Mononuclear cell (primary cell): Measurements from ENCODE around the gene GALNS. TPM values are rescaled to one million over a fixed set of nuclear protein-coding genes. Genes with fewer than 3 reads are reported as not detected.

Experiments used
- H3K27me3 ChIP-seq: 2 replicates; pipeline ENCODE4 v1.6.0; 2011; ENCODE audit warnings: low read length, control low read depth; ENCODE audit not compliant: insufficient read depth
- H3K4me1 ChIP-seq: 2 replicates; pipeline ENCODE4 v1.5.1; 2011; ENCODE audit warnings: mild to moderate bottlenecking, low read length, control low read depth; ENCODE audit not compliant: insufficient read depth
- H3K4me3 ChIP-seq: 2 replicates; pipeline ENCODE4 v1.5.1; 2011; ENCODE audit warnings: mild to moderate bottlenecking, low read length, moderate library complexity
- H3K9me3 ChIP-seq: 2 replicates; pipeline ENCODE4 v1.5.1; 2011; ENCODE audit warnings: low read depth, mild to moderate bottlenecking, control low read depth, low read length
- total RNA-seq: library from RNA; depleted of rRNA; stranded (reverse); fragments of >200 nt; gene quantifications from one replicate; pipeline ENCODE4 v1.2.3, GENCODE V29; 2012

Gene GALNS
- total RNA-seq, 1 donor = 21.6 TPM

DNA sequence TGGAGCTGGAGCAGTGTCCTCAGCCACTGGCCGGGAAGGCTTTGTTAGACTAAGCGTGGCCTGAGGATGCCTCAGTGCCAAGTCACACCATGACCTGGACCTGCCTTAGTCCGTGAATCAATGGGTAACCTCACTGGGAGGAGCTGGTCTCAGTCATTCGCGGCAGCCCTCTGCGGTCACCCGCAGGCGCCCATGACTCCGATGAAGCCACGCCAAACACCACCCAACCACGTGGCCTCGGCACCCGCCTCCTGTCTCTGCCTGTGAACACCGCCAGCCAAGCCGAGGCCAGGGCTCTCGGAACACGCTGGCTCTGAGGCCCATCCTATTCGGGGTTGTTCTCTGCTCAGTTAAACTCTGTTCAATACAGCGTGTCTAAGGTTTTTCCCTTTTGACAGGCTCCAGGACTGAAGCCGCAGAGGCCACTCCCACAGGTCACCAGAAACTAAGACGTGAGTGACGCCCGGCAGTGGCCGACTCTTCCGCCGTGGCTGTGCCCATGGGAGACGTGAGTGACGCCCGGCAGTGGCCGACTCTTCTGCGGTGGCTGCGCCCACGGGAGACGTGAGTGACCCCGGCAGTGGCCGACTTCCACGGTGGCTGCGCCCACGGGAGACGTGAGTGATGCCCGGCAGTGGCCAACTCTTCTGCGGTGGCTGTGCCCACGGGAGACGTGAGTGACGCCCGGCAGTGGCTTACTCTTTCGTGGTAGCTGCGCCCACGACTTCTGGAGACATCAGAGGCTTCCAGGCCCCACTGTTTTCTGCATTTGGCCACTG, 26.6 kb upstream of the GALNS start:
- no peaks in the 10 kb centered on the region for H3K9me3 ChIP-seq
- H3K4me3 ChIP-seq = no peak overlapping the region
- H3K4me1 ChIP-seq = peaks cover 3% of the 10 kb centered on the region
- no peaks in the 10 kb centered on the region for H3K27me3 ChIP-seq

DNA sequence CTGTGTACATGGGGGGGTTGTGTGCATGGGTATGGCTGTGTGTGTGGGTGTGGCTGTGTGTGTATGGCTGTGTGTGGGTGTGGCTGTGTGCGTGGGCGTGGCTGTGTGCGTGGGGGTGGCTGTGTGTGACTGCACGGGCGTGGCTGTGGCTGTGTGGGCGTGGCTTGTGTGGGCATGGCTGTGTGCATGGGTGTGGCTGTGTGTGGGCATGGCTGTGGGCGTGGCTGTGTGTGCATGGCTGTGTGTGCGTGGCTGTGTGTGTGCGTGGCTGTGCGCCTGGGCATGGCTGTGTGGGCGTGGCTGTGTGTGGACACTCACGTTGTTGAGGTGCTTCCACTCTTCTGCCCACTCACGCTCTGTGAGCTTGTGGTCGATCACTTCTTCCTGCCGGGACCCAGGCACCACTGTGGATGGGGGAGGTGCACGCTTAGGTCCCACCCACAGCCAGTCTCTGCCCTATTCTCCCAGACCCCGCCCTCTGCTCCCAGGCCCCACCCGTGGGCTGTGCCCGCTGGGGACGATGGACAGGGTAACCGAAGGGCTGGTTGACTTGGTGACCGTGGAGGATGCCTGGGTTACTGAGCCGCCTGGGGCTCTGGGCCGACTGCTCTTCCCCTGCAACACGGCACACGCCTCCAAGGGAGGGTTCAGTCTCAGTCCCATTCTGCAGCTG, 25.7 kb upstream of the GALNS start:
- H3K9me3 ChIP-seq = no peaks in the 10 kb centered on the region
- peaks cover 3% of the 10 kb centered on the region for H3K4me1 ChIP-seq
- H3K4me3 ChIP-seq = no peak overlapping the region
- H3K27me3 ChIP-seq = no peaks in the 10 kb centered on the region

DNA sequence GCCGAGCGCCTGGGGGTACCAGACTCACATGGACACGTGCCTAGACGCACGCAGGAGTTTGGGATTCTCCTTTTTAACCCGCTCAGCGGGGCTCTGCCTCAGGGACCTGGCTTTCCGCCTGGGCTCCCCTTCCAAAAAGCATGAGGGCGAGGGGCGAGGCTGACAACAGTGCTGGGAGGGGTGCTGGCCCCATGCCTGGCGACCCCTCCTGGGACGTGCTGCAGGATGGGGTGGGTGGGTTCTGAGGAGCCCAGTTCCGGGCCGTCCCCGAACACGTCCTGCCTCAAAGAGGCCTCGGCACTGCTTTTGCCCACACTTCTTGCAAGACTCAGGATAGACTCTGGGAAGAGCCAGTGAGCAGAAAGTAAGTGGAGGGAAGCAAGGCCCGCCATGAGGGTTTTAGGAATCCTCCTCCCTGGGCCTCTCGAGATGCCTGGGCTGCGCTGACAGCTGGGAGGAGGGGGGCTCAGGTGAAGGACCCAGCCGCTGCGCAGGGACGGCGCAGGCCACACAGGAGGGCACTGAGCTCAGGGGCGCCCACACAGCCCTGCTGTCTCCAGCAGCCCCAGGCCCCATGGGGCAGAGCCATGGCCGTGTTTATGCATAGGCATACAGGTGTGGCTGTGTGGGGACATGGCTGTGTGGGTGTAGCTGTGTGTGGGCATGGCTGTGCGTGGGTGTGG, 25.1 kb upstream of the GALNS start:
- Histone ChIP-seq H3K4me1 (peaks cover 3% of the 10 kb centered on the region), H3K9me3 (no peaks in the 10 kb centered on the region), H3K27me3 (no peaks in the 10 kb centered on the region), H3K4me3 (no peak overlapping the region)

DNA sequence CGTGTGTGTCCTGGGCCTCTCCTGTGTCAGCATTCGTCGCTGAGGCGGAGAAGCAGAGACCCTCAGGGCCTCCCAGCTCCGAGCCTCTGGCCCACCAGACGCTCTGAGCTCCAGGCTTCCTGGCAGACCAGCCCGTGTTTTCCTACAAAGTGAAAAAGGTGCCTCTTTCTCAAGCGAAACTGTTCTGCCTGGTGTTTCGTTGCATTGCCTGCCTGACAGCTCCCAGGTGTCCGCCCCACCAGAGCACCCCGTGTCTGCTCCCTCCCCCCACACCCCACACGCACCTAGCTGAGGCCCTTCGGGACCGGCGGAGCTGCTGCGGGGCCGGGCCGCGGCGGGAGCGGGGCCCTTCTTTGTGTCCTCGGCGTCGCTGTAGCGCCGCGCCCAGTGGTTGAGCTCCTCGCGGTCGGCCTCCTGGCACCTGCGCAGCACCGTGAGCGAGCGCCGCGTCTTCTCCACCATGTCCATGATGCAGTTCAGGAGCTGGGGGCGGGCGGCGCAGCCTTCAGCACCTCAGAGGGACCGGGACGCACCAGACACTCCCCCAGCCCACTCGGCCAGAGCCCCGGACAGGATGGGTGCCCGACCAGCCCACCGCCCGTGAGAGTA, 24.4 kb upstream of the GALNS start:
- no peaks in the 10 kb centered on the region for H3K27me3 ChIP-seq
- peaks cover 3% of the 10 kb centered on the region for H3K4me1 ChIP-seq
- H3K4me3 ChIP-seq = no peak overlapping the region
- H3K9me3 ChIP-seq = no peaks in the 10 kb centered on the region

DNA sequence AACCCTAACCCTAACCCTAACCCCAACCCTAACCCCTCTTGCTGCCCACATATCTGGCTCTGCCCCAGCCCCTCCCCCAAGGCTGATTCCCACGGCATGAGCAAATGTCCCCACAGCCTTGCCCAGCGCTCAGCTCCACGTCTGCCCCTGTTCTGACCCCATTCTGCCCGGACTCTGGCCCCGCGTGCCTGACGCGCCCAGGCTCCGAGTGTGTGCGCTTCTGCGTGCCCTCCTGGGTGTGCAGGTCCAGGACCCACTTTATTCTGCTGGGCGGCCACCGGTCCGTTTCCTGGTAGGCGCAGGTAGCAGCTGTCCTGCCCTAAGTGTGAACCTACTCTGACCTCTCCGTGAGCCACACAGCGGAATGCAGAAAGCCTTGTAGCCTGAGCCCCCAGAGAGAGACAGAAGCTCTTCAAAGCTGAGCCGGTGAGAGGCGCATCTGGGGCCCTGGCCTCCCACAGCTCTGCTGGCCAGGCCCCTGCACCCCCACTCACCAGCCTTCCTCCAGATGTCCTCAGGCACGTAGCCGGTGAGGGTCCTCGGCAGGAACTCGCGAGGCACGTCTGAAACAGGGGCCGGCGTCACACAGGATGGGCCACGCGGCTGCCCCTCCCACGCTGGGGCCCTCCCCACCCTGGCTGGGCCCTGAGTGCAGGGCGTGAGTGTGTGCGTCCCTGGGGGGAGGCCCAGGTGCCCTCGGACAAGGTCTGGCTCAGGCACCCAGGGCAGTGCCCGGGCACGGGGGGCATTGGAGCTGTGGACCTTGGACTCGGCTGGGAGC, 23.7 kb upstream of the GALNS start:
- H3K9me3 ChIP-seq = no peaks in the 10 kb centered on the region
- H3K27me3 ChIP-seq = no peaks in the 10 kb centered on the region
- H3K4me3 ChIP-seq = no peak overlapping the region
- peaks cover 3% of the 10 kb centered on the region for H3K4me1 ChIP-seq

DNA sequence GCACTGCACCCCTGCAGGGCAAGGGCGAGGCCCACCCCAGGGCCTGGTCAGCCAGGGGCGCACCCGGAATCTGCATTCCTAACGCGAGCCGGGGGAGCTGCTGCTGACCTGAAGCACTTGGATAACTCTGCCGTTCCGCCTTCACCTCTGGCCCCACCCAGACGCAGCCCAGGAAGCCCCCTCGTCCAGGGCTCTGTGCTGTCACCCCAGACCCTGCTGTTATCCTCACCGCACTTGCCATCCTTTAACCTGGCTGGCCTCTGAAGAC, 23.0 kb upstream of the GALNS start:
- H3K9me3 ChIP-seq = no peaks in the 10 kb centered on the region
- H3K4me1 ChIP-seq = peaks cover 3% of the 10 kb centered on the region
- H3K4me3 ChIP-seq = no peak overlapping the region
- H3K27me3 ChIP-seq = no peaks in the 10 kb centered on the region

DNA sequence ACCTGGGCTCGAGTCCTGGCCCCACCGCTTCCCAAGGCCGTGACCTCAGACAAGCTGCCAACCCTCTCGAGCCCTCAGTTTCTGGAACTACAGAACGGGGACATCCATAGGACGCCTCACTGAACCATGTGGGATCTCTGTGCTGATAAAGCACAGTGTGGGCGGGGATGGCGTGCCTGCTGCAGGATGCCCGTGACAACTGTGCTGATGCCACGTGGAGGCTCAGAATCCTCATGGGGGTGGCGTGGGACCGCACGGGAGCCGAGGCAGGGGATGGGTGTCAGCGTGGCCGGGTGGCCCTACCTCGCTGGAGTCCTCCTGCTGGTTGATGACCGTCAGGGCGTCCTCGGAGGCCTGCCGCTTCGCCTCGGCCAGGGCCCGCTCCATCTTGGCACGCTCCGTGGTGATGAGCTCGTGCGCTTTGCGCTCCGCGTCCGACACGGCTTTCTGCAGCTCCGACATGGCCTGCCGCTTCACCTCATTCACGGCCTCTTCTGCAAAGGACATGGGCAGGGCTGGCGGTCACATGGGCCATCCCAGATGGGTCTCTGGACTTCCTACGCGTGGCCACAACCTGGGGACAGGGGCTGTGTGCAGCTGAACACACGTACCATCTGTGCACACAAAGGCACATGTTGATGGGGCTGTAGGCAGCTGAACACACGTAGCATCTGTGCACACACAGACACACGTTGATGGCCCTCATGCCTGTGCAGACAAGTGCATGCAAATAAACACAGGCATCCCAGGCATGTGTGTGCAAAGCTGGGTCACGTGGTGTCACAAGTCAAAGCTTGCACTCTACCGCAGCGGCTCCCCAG, 22.4 kb upstream of the GALNS start:
- H3K4me1 ChIP-seq = peaks cover 3% of the 10 kb centered on the region

DNA sequence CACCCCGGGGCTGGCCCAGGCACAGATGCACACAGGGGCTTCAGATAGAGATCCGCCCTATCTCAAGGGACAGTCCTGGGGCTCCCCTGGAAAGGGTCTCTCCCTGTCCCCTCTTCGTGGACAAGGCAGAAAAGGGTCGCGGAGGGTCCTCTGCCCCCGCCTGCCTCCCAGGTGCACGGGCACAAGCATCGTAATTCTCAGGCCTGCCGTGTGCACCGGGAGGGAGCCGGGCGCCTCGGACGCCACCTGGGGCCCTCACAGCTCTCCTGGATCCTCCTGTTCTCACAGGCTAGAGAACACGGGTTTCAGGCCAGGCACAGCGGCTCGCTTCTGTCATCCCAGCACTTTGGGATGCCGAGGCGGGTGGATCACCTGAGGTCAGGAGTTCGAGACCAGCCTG, 21.6 kb upstream of the GALNS start:
- no peak overlapping the region for H3K4me3 ChIP-seq
- no peaks in the 10 kb centered on the region for H3K9me3 ChIP-seq
- H3K4me1 ChIP-seq = peaks cover 3% of the 10 kb centered on the region
- no peaks in the 10 kb centered on the region for H3K27me3 ChIP-seq

More for the DNA sequence above, 22.4 kb upstream of the GALNS start:
- no peaks in the 10 kb centered on the region for H3K9me3 ChIP-seq
- H3K27me3 ChIP-seq = no peaks in the 10 kb centered on the region
- no peak overlapping the region for H3K4me3 ChIP-seq

DNA sequence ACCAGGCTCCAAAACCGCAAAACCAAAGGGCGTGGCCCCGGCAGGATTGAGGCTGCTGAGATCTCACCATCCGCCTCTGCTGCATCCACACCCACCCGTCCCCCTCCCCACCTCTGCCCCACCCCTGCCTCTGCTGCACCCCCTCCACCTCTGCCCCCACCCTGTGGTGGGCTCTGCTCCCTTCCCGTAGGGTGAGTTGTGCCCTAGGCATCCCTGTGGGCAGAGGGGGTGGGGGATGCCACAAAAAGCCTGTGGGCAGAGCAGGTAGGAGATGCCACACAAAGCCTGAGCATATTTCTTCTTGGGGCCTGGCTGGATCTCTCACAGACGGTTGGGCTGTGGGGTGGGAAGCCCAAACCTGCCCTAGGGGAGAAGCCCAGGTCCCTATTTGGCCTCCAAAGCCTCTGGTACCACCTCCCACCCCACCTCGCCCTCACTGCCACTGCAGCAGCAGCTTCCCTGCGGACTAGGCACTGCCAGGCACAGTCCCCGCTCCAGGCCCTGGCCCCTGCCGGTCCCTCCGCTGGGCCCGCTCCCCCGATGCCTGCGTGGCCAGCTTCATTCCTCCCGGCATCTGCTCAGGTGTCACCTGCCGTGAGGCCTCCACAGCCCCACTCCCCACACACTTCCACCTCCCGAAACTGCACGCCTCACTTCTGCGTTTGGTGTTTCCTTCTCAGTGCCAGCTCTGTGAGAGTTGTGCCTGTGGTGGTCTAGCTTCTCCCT, 21.0 kb upstream of the GALNS start:
- no peaks in the 10 kb centered on the region for H3K27me3 ChIP-seq
- no peaks in the 10 kb centered on the region for H3K9me3 ChIP-seq
- peaks cover 3% of the 10 kb centered on the region for H3K4me1 ChIP-seq
- no peak overlapping the region for H3K4me3 ChIP-seq

DNA sequence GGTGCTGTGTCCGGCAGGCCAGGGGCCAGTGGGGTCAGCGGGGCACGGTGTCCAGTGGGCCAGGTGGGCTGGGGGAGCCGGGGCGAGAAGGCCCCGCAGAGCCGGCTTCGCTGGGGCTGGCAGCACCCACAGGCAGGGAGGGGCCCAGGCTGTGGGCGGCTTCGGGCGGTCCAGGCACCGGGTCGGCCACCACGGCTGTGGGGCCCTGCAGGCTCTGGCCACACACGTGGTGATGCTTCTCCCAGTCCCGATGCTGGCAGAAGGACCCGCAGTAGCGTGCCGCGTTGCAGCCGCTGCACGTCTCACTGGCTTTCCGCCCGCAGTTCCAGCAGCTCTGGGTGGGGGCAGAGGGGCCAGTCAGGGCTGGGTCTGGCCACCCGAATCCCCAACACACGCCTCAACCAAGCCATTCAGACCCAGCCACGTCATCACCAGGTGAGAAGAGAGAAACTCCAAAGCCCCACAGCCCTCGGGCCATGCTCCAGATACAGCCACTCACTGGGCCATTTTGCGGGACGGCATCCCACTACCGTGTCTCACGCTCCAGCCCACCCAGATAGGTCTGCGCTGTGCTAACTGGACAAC, 20.3 kb upstream of the GALNS start:
- Histone ChIP-seq H3K27me3 (no peaks in the 10 kb centered on the region), H3K4me3 (no peak overlapping the region), H3K9me3 (no peaks in the 10 kb centered on the region), H3K4me1 (no peaks in the 10 kb centered on the region)

DNA sequence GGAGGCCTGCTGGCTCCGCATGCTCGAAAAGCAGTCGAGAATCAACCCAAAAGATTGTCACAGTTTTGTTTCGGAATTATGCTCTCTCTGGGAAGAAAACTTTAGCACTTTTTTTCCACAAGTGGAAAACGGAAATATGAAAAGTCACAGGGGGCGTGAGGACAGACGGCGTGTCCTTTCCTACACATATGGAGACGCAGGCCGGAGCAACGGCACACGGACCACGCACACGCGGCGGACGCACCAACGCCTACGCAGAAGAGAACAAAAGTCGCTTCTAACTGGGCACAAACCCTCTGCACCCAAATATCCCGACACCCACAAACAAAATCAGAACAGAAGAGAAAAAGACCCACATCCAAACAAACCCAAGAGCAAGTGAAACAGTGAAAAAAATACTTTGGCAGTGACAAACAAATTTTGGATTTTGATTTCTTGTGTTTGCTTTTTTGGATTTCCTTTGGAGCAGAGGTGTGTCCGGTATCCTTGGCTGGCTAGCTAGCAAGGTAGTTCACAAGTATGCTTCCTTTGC, 19.0 kb upstream of the GALNS start:
- H3K27me3 ChIP-seq = peaks cover 2% of the 10 kb centered on the region
- peaks cover 6% of the 10 kb centered on the region for H3K4me1 ChIP-seq
- no peak overlapping the region for H3K4me3 ChIP-seq
- H3K9me3 ChIP-seq = no peaks in the 10 kb centered on the region

DNA sequence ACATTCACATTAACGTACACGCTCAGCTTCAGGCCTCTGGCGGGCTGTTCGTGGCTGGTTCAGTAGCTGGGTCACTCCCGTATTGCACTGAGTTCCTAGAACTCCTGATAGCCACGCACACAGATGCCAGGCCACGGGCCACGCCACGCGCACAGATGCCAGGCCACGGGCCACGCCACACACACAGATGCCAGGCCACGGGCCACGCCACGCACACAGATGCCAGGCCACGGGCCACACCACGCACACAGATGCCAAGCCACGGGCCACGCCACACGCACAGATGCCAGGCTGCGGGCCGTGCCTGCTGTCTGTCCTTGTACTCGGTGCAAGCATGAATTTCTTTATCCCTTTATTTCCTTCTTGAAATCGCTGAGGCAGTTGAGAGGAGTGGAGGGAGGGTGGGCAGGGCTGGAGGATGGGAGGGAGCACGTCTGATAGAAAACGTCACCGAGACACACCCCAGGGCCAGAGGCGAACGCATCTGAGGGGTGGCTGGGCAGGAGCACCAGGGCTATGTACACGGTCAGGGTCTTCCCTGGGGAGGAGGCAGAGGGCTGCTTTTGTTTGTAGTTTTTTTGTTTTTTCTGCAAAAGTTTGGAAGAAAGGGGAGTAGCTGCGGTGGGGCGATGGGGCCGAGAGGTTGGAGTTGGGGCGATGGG, 18.3 kb upstream of the GALNS start:
- Histone ChIP-seq H3K4me1 (peaks cover 11% of the 10 kb centered on the region), H3K9me3 (no peaks in the 10 kb centered on the region), H3K27me3 (peaks cover 3% of the 10 kb centered on the region), H3K4me3 (no peak overlapping the region)
